Activated CD8-positive, alpha-beta memory T cell treated with anti-CD3 and anti-CD28 coated beads for 1 hour (primary cell): Measurements from ENCODE around the gene KRT39.
"Not testable (repeated sequence)": the region's sequence is repeated elsewhere in the genome, so short reads cannot be mapped to it uniquely, and the experiment has no call there.

Source experiments
- DNase-seq, 2 donors: peaks; one replicate each; pipeline ENCODE4 v3.0.0-alpha.2; 2020; ENCODE audit warnings: low read depth in 1 of 2; ENCODE audit errors: extremely low read depth in 1 of 2

The KRT39 gene

GRCh38 chr17:40966848-40967247, at the start of gene KRT39:
KRT39 (minus strand) TSS chr17:40966948; CDS start chr17:40966856, 92 bp downstream.
- no peak for DNase-seq

GRCh38 chr17:41015454-41015853, 48.7 kb upstream of the KRT39 start:
- no peak for DNase-seq

- no peak for DNase-seq
Measured at GRCh38 chr17:41013606-41014005, 46.9 kb upstream of the KRT39 start.

- no peak for DNase-seq
Measured at GRCh38 chr17:41013181-41013580, 46.4 kb upstream of the KRT39 start.

- no peak for DNase-seq
Measured at GRCh38 chr17:41012326-41013120, 45.8 kb upstream of the KRT39 start.

- DNase-seq = no peak
Measured at GRCh38 chr17:41010441-41010840, 43.7 kb upstream of the KRT39 start.

GRCh38 chr17:41009936-41010335, 43.2 kb upstream of the KRT39 start:
- DNase-seq = no peak

DNA sequence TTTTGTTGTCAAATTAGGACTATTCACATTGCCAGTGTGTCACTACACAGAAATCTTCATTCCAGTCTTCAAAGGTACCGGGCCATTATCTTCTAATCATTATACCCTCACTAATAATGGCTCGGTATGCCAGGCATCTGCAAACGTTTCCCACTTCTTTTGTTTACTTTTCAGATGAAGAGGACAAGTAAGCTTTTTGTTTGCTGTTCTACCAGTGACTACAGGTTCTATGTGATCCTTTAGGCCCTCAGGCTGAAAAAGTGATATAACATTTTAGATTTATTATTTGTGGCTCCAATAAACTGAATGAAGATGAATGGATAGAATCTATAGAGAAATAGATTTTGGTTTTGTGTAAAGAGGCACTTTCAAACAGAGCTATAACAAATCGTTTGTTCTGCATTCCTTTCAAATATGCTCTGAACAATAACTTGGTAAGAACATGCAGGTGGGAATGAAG, 42.6 kb upstream of the KRT39 start:
- DNase-seq = no peak

GRCh38 chr17:41008811-41009210, 42.1 kb upstream of the KRT39 start, which contains the start of gene KRTAP3-1:
KRTAP3-1 (minus strand) TSS chr17:41009128; CDS start chr17:41009074, 54 bp downstream.
- no peak for DNase-seq

GRCh38 chr17:41004397-41004796, 37.6 kb upstream of the KRT39 start:
- no peak for DNase-seq

GRCh38 chr17:41003926-41004325, 37.2 kb upstream of the KRT39 start:
- no peak for DNase-seq

- no peak for DNase-seq
Measured at GRCh38 chr17:41002814-41003213, 36.1 kb upstream of the KRT39 start.

DNA sequence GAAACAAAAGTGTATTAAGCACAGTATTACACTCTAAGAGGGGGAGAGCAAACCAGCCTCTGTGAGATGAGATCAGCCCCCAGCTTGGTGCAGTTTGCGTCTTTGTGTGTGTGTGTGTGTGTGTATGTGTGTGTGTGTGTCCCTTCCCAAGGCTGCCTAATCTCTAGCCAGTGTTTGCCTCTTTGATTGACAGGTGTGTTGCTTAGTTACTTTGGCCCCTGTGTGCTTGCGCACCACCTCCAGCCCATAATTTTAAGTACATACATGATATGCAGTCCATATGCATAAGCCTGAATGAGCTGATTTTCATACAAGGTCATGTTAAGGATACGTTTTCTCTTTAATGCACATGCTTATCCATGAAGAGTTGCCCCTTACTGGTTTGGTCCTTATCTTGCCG, 35.0 kb upstream of the KRT39 start:
- no peak for DNase-seq

DNA sequence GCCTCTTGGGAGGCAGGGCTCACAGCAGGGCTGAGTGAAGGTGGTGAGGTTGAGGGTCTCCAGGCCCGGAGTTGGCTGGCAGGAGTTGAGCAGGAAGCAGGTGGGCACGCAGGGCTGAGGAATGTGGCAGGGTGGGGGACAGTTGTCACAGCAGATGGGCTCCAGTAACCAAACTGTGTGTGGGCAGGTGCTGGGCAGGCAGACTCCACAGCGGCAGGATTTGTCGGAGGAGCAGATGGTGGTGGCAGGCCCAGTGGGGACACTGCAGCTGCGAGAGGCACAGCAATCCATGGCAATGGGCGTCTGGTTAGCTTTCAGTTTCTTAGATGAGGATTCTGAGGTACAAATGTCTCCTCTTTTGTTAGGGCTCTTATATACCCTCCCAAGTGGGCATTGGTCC, 32.8 kb upstream of the KRT39 start, which contains the start of gene KRTAP3-2:
Gene KRTAP3-2, minus strand, starts transcription at position 344 of the 400 bp plus-strand sequence. Its CDS starts 53 bp downstream, at position 291.
- not testable (repeated sequence) for DNase-seq

GRCh38 chr17:40997361-40997760, 30.6 kb upstream of the KRT39 start:
- no peak for DNase-seq

DNA sequence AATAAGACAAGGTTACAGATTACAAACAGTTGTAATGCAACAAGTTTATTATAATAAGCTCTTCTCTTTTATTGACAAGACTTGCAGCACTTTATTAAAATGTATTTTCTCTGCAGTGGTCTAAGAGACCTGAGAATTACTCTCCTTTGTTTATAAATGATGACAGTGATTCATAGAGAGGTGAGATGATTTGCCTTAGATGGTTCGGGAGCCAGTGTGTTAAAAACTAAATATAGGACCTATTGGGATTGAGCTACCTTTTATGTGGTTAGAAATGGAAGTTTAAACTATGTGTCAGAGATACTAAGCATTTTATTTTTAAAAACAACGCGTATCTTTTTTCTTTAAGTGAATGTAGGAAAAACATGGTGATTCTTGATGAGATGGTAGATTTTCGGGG, 30.1 kb upstream of the KRT39 start:
- DNase-seq = no peak

- DNase-seq = no peak
Measured at GRCh38 chr17:40995116-40995515, 28.4 kb upstream of the KRT39 start.

- DNase-seq = no peak
Measured at GRCh38 chr17:40993839-40994238, 27.1 kb upstream of the KRT39 start, which contains the start of gene KRTAP3-3. KRTAP3-3 (minus strand) TSS chr17:40994164; CDS start chr17:40994097, 67 bp downstream.

DNA sequence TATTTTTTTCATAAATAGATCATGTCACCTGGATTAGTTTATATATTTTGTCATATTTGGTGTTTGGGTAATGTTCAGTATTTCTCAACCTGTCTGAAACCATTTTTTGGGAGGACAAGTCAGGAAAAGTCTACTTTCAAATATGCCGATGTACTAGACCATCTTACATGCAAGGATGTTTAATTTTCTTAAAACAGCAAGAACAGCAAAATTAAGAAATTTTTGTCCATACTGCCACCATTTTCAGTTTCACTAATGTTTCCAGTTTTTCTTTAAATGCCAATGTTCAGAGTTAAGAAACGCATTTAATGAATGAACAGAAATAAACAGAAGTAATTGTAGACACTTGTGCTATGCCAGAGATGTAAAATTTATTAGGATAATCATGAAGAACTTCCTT, 26.3 kb upstream of the KRT39 start:
- no peak for DNase-seq

GRCh38 chr17:40992666-40993065, 25.9 kb upstream of the KRT39 start:
- DNase-seq = no peak

DNA sequence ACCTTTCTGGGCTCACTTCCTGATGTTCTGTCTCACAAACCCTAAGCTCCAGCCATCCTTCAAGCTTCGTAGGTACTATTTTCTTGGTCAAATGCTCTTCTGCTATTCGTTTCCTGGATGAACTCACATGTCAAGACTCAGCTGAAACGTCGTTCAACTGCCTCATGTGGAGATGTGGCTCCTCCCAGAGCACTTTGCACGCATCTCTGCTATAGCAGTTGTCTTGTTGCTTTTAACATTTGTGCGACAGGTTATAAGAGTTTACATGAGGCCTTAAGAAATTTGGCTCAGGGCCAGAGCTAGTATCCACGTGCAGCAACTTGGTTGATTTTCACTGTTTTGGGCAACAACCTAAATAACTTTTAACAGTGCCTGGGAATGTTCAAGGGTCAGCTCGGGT, 20.2 kb upstream of the KRT39 start:
- DNase-seq = no peak

DNA sequence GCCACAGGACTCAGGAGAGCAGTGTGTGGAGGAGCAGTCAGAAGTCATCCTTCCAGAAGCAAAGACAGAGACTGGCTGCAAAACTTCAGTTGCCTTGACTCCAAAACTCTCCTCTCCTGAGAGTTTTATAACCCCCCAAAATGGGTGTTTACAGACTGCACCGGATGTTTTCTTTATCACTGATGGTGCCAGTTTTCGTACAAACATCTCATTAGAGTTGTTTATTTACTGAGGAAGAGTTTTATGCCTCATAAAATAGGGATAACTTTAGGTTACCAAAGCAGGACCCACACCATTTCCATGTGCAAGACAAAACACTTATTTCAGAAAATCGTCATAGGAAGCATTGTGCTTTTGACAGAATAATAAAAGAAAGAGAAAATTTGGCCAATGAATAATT, 17.5 kb upstream of the KRT39 start, which contains the start of gene KRT40:
Gene KRT40, minus strand, starts transcription at position 101 of the 400 bp plus-strand sequence. Its CDS starts 53 bp downstream, at position 48.
- DNase-seq = no peak
